GM18498 (cell line): ENCODE data around the gene EIF2B5.
"Not testable (repeated sequence)": the region's sequence is repeated elsewhere in the genome, so short reads cannot be mapped to it uniquely, and the experiment has no call there.

Experiments used
- ATAC-seq: cut with Tn5 transposase; IDR thresholded peaks from one replicate; pipeline ENCODE4 v1.9.1; 2021; ENCODE audit warnings: mild to moderate bottlenecking, moderate library complexity; ENCODE audit not compliant: unreplicated experiment

Gene EIF2B5

GRCh38 chr3:184135149-184135910 lies at the start of gene EIF2B5:
Gene EIF2B5 (plus strand): TSS chr3:184135358. CDS start chr3:184135386, 28 bp downstream.
- peak; percentile 91 for ATAC-seq

GRCh38 chr3:184085389-184085852 lies 49.7 kb upstream of the EIF2B5 start:
- ATAC-seq, result no peak

- no peak for ATAC-seq
Observed at GRCh38 chr3:184092199-184092598, 43.0 kb upstream of the EIF2B5 start.

GRCh38 chr3:184096811-184097383 lies 38.3 kb upstream of the EIF2B5 start, which contains the start of gene HTR3E:
Gene HTR3E (plus strand): TSS chr3:184097064. CDS start chr3:184097530, 466 bp downstream.
- ATAC-seq, result no peak

GRCh38 chr3:184097556-184097955 lies 37.6 kb upstream of the EIF2B5 start:
- no peak for ATAC-seq

- no peak for ATAC-seq
Observed at GRCh38 chr3:184099806-184100686, 35.1 kb upstream of the EIF2B5 start.

- ATAC-seq, result no peak
Observed at GRCh38 chr3:184110316-184110725, 24.8 kb upstream of the EIF2B5 start.

GRCh38 chr3:184116017-184116416 lies 19.1 kb upstream of the EIF2B5 start:
- ATAC-seq, result no peak

GRCh38 chr3:184117636-184118035 lies 17.5 kb upstream of the EIF2B5 start:
- ATAC-seq, result no peak

- not testable (repeated sequence) for ATAC-seq
Observed at GRCh38 chr3:184121031-184121430, 14.1 kb upstream of the EIF2B5 start.

GRCh38 chr3:184126006-184126405 lies 9.2 kb upstream of the EIF2B5 start:
- no peak for ATAC-seq

- ATAC-seq, result no peak
Observed at GRCh38 chr3:184129012-184129411, 6.1 kb upstream of the EIF2B5 start.

- no peak for ATAC-seq
Observed at GRCh38 chr3:184132945-184133344, 2.2 kb upstream of the EIF2B5 start.

- peak; percentile 40 for ATAC-seq
Observed at GRCh38 chr3:184133840-184134745, 1.1 kb upstream of the EIF2B5 start.

- peak; percentile 7 for ATAC-seq
Observed at GRCh38 chr3:184134746-184135148, 411 bp upstream of the EIF2B5 start.

- no peak for ATAC-seq
Observed at GRCh38 chr3:184135911-184136260, 728 bp downstream of the EIF2B5 start.

- no peak for ATAC-seq
Observed at GRCh38 chr3:184140436-184140835, 5.3 kb downstream of the EIF2B5 start.

- ATAC-seq, result no peak
Observed at GRCh38 chr3:184142199-184142598, 7.0 kb downstream of the EIF2B5 start.

- no peak for ATAC-seq
Observed at GRCh38 chr3:184143327-184143726, 8.2 kb downstream of the EIF2B5 start.

- no peak for ATAC-seq
Observed at GRCh38 chr3:184144505-184144904, 9.3 kb downstream of the EIF2B5 start.
